Measurements from ENCODE around the gene IZUMO4.

IZUMO4 gene

GRCh38 chr19:2108251-2109016, 11.7 kb downstream of the IZUMO4 start:
- DNase-seq (ENCODE audit: low spot score) = no peak

GRCh38 chr19:2109046-2109864, 12.5 kb downstream of the IZUMO4 start:
- DNase-seq (ENCODE audit: low spot score) = no peak

GRCh38 chr19:2110822-2111221, 14.1 kb downstream of the IZUMO4 start:
- DNase-seq (ENCODE audit: low spot score) = no peak

- no peak for DNase-seq (ENCODE audit: low spot score)
Measured at GRCh38 chr19:2111425-2111824, 14.7 kb downstream of the IZUMO4 start.

GRCh38 chr19:2111886-2112285, 15.2 kb downstream of the IZUMO4 start:
- no peak for DNase-seq (ENCODE audit: low spot score)

GRCh38 chr19:2112516-2113320, 16.0 kb downstream of the IZUMO4 start:
- DNase-seq (ENCODE audit: low spot score) = no peak

- no peak for DNase-seq (ENCODE audit: low spot score)
Measured at GRCh38 chr19:2113439-2114211, 16.9 kb downstream of the IZUMO4 start.

- no peak for DNase-seq (ENCODE audit: low spot score)
Measured at GRCh38 chr19:2114218-2114617, 17.5 kb downstream of the IZUMO4 start.

GRCh38 chr19:2114821-2115220, 18.1 kb downstream of the IZUMO4 start:
- DNase-seq (ENCODE audit: low spot score) = no peak

- no peak for DNase-seq (ENCODE audit: low spot score)
Measured at GRCh38 chr19:2115324-2115723, 18.6 kb downstream of the IZUMO4 start.

GRCh38 chr19:2115911-2116426, 19.3 kb downstream of the IZUMO4 start:
- DNase-seq (ENCODE audit: low spot score) = no peak

- no peak for DNase-seq (ENCODE audit: low spot score)
Measured at GRCh38 chr19:2116507-2116906, 19.8 kb downstream of the IZUMO4 start.

- DNase-seq (ENCODE audit: low spot score) = no peak
Measured at GRCh38 chr19:2117215-2117960, 20.7 kb downstream of the IZUMO4 start.

GRCh38 chr19:2118438-2118837, 21.7 kb downstream of the IZUMO4 start:
- no peak for DNase-seq (ENCODE audit: low spot score)

GRCh38 chr19:2119921-2120785, 23.4 kb downstream of the IZUMO4 start:
- no peak for DNase-seq (ENCODE audit: low spot score)

GRCh38 chr19:2120821-2121220, 24.1 kb downstream of the IZUMO4 start:
- no peak for DNase-seq (ENCODE audit: low spot score)

- DNase-seq (ENCODE audit: low spot score) = no peak
Measured at GRCh38 chr19:2121416-2122051, 24.8 kb downstream of the IZUMO4 start.

GRCh38 chr19:2122251-2122650, 25.5 kb downstream of the IZUMO4 start:
- DNase-seq (ENCODE audit: low spot score) = no peak

GRCh38 chr19:2122982-2123381, 26.3 kb downstream of the IZUMO4 start:
- no peak for DNase-seq (ENCODE audit: low spot score)

Data from RKO (cell line).